Panc1 (cell line): ENCODE results near the gene CLK2. TPM values are rescaled to one million over a fixed set of nuclear protein-coding genes. Genes with fewer than 3 reads are reported as not detected.

Experiments
- ATAC-seq: fragments of 200-7000 bp; cut with Tn5 transposase; 2 replicates; pipeline ENCODE4 v1.9.1; 2020; ENCODE audit warnings: mild to moderate bottlenecking, moderate library complexity
- BruUV-seq: library from RNA; stranded (reverse); fragments of 400-500 nt; replicated peaks from 2 replicates; lab custom pipeline; 2021; lab: Mats Ljungman, UMichigan
- CTCF ChIA-PET: fragments of 300-600 bp; sonication (Branson Sonifier 250); formaldehyde crosslinking; loops from one replicate; lab custom pipeline; 2022; ENCODE audit warnings: antibody characterized with exemption; lab: Charles Lee
- POLR2A ChIA-PET: fragments of 300-600 bp; sonication (Branson Sonifier 250); formaldehyde crosslinking; loops from one replicate; lab custom pipeline; 2022; ENCODE audit warnings: antibody characterized with exemption; lab: Charles Lee
- DNase-seq: peaks from one replicate; pipeline ENCODE4 v3.0.0-alpha.2; 2010; ENCODE audit warnings: low read depth, low spot score
- H3K27ac ChIP-seq: 2 replicates; pipeline ENCODE4 v1.5.1; 2011; ENCODE audit warnings: mild to moderate bottlenecking, low read length, inconsistent platforms
- H3K27me3 ChIP-seq: fragments of 200-500 bp; sonication (Bioruptor generic); 2 replicates; pipeline ENCODE4 v1.6.0; 2014; ENCODE audit warnings: low read length, inconsistent platforms; ENCODE audit not compliant: control insufficient read depth, insufficient read depth
- H3K36me3 ChIP-seq: fragments of 200-500 bp; sonication (Bioruptor generic); 2 replicates; pipeline ENCODE4 v1.5.1; 2014; ENCODE audit warnings: inconsistent platforms, mild to moderate bottlenecking, low read length, moderate library complexity; ENCODE audit not compliant: control insufficient read depth, insufficient read depth
- H3K4me1 ChIP-seq: 2 replicates; pipeline ENCODE4 v1.5.1; 2011; ENCODE audit warnings: inconsistent platforms, mild to moderate bottlenecking, low read length, moderate library complexity; ENCODE audit not compliant: control insufficient read depth, insufficient read depth
- H3K4me3 ChIP-seq, 2 experiments: 2 replicates each; pipeline ENCODE4 v1.5.1; 2011 to 2012; ENCODE audit warnings: low read depth in 2 of 2, low read length in 2 of 2, mild to moderate bottlenecking in 2 of 2, inconsistent platforms in 1 of 2, moderate library complexity in 1 of 2
- H3K9me3 ChIP-seq: fragments of 200-500 bp; sonication (Bioruptor generic); 2 replicates; pipeline ENCODE4 v1.5.1; 2014; ENCODE audit warnings: low read depth, mild to moderate bottlenecking, inconsistent platforms, low read length, moderate library complexity; ENCODE audit not compliant: control insufficient read depth, insufficient read depth
- POLR2AphosphoS5 ChIP-seq: IDR thresholded peaks from 2 replicates; pipeline ENCODE4 v1.6.1; 2012; ENCODE audit warnings: mild to moderate bottlenecking, low read depth, low read length, moderate library complexity
- SIN3A ChIP-seq: IDR thresholded peaks from 2 replicates; pipeline ENCODE4 v1.6.1; 2012; ENCODE audit warnings: low read depth, mild to moderate bottlenecking, low read length, moderate library complexity, borderline replicate concordance; ENCODE audit not compliant: insufficient read depth
- TCF7L2 ChIP-seq: IDR thresholded peaks from 2 replicates; pipeline ENCODE4 v1.6.1; 2011; ENCODE audit warnings: mild to moderate bottlenecking, low read depth, low read length, inconsistent platforms
- in situ Hi-C: cut with HindIII; loops from 2 replicates; pipeline ENCODE4 v1.10.0; 2016; ENCODE audit warnings: low sequenced_read_pairs, low pct_unique_long_range_greater_than_20kb
- intact Hi-C: fragments of 100-400 bp; cut with micrococcal nuclease; formaldehyde crosslinking; loops from one replicate; pipeline ENCODE4 v1.10.0; 2022; ENCODE audit not compliant: unreplicated experiment
- total RNA-seq: library from RNA; stranded (reverse); gene quantifications from one replicate; pipeline ENCODE4 v1.2.1, GENCODE V29; 2021; ENCODE audit not compliant: unreplicated experiment
- TF ChIP-seq, protein P1 (sequence below): fragments of 450-650 bp; IDR thresholded peaks from 2 replicates; pipeline ENCODE4 v1.5.1; 2017; ENCODE audit warnings: mild to moderate bottlenecking
- TF ChIP-seq, protein P2 (sequence below), 2 experiments: IDR thresholded peaks; 2 replicates each; pipeline ENCODE4 v1.6.1; 2011 to 2012; ENCODE audit warnings: low read depth in 2 of 2, control low read depth in 1 of 2, low read length in 1 of 2, mild to moderate bottlenecking in 1 of 2, moderate library complexity in 1 of 2; ENCODE audit not compliant: insufficient read depth in 1 of 2

The CLK2 gene
- total RNA-seq, 1 experiment from 2014 or later: 43.6 TPM

DNA sequence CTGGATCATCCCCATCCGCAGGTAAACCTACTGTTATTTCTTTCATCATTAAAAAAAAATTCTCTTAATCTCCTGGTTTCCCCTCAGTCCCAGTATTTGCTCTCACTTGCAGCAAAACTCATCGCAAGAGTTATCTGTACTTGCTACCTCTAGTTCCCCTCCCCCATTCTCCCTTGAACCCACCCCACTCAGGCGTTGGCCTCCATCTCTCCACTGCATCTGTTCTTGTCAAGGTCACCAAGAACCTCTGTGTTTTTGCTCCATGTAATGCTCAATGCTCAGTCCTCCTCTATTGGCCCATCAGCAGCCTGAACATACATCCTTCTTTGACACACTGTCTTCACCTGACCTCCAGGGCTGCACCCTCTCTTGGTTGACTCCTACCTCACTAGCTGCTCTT lies 23.4 kb upstream of the CLK2 start:
- BruUV-seq: no TSS peak
- POLR2A ChIA-PET: interaction anchor here (0.5 to 0.6 kb wide), 2 partner anchors 16 to 102 kb away, joined by 3 to 5 read pairs; no protein-coding TSS in a partner anchor
- DNase-seq (no peak), ATAC-seq (no peak)
- Histone ChIP-seq H3K4me3 (no peak overlapping the region), H3K36me3 (no peaks in the 10 kb centered on the region), H3K27ac (no peak overlapping the region), H3K4me1 (no peaks in the 10 kb centered on the region), H3K9me3 (no peaks in the 10 kb centered on the region), H3K27me3 (no peaks in the 10 kb centered on the region)
- CTCF ChIA-PET: no interaction called here
- in situ Hi-C loops: no loop called here
- TF ChIP-seq, protein P1, sequence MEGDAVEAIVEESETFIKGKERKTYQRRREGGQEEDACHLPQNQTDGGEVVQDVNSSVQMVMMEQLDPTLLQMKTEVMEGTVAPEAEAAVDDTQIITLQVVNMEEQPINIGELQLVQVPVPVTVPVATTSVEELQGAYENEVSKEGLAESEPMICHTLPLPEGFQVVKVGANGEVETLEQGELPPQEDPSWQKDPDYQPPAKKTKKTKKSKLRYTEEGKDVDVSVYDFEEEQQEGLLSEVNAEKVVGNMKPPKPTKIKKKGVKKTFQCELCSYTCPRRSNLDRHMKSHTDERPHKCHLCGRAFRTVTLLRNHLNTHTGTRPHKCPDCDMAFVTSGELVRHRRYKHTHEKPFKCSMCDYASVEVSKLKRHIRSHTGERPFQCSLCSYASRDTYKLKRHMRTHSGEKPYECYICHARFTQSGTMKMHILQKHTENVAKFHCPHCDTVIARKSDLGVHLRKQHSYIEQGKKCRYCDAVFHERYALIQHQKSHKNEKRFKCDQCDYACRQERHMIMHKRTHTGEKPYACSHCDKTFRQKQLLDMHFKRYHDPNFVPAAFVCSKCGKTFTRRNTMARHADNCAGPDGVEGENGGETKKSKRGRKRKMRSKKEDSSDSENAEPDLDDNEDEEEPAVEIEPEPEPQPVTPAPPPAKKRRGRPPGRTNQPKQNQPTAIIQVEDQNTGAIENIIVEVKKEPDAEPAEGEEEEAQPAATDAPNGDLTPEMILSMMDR: no peak
- TF ChIP-seq POLR2AphosphoS5 (no peak), SIN3A (no peak), TCF7L2 (no peak)
- TF ChIP-seq, protein P2, sequence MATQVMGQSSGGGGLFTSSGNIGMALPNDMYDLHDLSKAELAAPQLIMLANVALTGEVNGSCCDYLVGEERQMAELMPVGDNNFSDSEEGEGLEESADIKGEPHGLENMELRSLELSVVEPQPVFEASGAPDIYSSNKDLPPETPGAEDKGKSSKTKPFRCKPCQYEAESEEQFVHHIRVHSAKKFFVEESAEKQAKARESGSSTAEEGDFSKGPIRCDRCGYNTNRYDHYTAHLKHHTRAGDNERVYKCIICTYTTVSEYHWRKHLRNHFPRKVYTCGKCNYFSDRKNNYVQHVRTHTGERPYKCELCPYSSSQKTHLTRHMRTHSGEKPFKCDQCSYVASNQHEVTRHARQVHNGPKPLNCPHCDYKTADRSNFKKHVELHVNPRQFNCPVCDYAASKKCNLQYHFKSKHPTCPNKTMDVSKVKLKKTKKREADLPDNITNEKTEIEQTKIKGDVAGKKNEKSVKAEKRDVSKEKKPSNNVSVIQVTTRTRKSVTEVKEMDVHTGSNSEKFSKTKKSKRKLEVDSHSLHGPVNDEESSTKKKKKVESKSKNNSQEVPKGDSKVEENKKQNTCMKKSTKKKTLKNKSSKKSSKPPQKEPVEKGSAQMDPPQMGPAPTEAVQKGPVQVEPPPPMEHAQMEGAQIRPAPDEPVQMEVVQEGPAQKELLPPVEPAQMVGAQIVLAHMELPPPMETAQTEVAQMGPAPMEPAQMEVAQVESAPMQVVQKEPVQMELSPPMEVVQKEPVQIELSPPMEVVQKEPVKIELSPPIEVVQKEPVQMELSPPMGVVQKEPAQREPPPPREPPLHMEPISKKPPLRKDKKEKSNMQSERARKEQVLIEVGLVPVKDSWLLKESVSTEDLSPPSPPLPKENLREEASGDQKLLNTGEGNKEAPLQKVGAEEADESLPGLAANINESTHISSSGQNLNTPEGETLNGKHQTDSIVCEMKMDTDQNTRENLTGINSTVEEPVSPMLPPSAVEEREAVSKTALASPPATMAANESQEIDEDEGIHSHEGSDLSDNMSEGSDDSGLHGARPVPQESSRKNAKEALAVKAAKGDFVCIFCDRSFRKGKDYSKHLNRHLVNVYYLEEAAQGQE (IDR thresholded peaks at IDR 0.05; ENCODE audit: insufficient read depth in 1 of 2, low read depth in 2 of 2, low read length in 1 of 2): no peak
- intact Hi-C loops: no loop called here

DNA sequence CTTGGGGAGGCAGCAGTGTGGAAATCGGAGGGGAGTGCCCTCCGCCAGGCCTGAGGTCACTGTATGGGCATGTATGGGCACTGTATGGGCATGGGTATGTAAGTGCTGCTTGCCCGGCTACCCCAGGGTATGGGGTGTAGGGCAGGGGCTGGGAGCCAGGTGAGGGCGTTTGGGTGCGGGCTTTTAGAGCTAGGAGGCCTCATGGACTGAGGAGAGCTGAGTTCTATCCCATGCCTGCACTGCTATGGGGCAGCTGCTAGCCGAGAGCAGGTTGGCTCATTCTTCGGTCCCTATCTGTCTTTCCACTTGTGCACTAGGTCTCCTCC lies 22.6 kb upstream of the CLK2 start:
- Histone ChIP-seq H3K27me3 (no peaks in the 10 kb centered on the region), H3K4me3 (no peak overlapping the region), H3K4me1 (no peaks in the 10 kb centered on the region), H3K36me3 (no peaks in the 10 kb centered on the region), H3K9me3 (no peaks in the 10 kb centered on the region), H3K27ac (no peak overlapping the region)
- in situ Hi-C loops (no loop called here), intact Hi-C loops (no loop called here)
- ATAC-seq (no peak), DNase-seq (no peak)
- no TSS peak for BruUV-seq
- CTCF ChIA-PET: no interaction called here
- TF ChIP-seq, protein P2 (IDR thresholded peaks at IDR 0.05; ENCODE audit: insufficient read depth in 1 of 2, low read depth in 2 of 2, low read length in 1 of 2): no peak
- no peak for TF ChIP-seq TCF7L2
- no peak for TF ChIP-seq POLR2AphosphoS5
- TF ChIP-seq SIN3A: no peak
- TF ChIP-seq, protein P1: no peak
- POLR2A ChIA-PET: no interaction called here
